HepG2 (cell line): ENCODE data around the gene DHTKD1. TPM values are rescaled to one million over a fixed set of nuclear protein-coding genes. Genes with fewer than 3 reads are reported as not detected.

Experiments used
- ARNT ChIP-seq: fragments of 450-650 bp; IDR thresholded peaks from 2 replicates; pipeline ENCODE4 v1.6.1; 2017
- CREM ChIP-seq, 2 experiments: sonication (generic) in 1 of 2; formaldehyde crosslinking in 1 of 2; IDR thresholded peaks; 2 replicates each; pipeline versions ENCODE4 v1.4.0 to v1.6.1; 2016 to 2020; ENCODE audit warnings: antibody characterized with exemption in 1 of 2, mild to moderate bottlenecking in 1 of 2, missing genetic modification reagents in 1 of 2
- FOSL2 ChIP-seq: sonication (generic); formaldehyde crosslinking; IDR thresholded peaks from 2 replicates; pipeline ENCODE4 v1.4.0; 2020; ENCODE audit warnings: missing genetic modification reagents
- MAZ ChIP-seq, 2 experiments: sonication (generic) in 1 of 2; formaldehyde crosslinking in 1 of 2; IDR thresholded peaks; 2 replicates each; pipeline versions ENCODE4 v1.5.0 to v1.6.1; 2012 to 2020; ENCODE audit warnings: low read depth in 2 of 2, mild to moderate bottlenecking in 2 of 2, borderline replicate concordance in 1 of 2, improper control_type of control experiment in 1 of 2, low read length in 1 of 2, missing genetic modification reagents in 1 of 2, moderate library complexity in 1 of 2
- MNT ChIP-seq: fragments of 450-650 bp; IDR thresholded peaks from 2 replicates; pipeline ENCODE4 v1.6.1; 2016
- PAXIP1 ChIP-seq: sonication (generic); formaldehyde crosslinking; conservative IDR thresholded peaks from 2 replicates; pipeline ENCODE4 v1.4.0; 2020; ENCODE audit warnings: mild to moderate bottlenecking, missing genetic modification reagents, moderate library complexity
- PHF20 ChIP-seq: sonication (generic); formaldehyde crosslinking; IDR thresholded peaks from 2 replicates; pipeline ENCODE4 v1.5.0; 2020; ENCODE audit warnings: mild to moderate bottlenecking, missing genetic modification reagents
- POLR2G ChIP-seq: fragments of 200-400 bp; formaldehyde crosslinking; IDR thresholded peaks from 2 replicates; pipeline ENCODE4 v1.6.1; 2018; ENCODE audit warnings: mild to moderate bottlenecking, low read depth, low read length, moderate library complexity
- PRDM15 ChIP-seq: sonication (generic); formaldehyde crosslinking; IDR thresholded peaks from 2 replicates; pipeline ENCODE4 v1.4.0; 2020; ENCODE audit warnings: missing genetic modification reagents
- RFXANK ChIP-seq: IDR thresholded peaks from 2 replicates; pipeline ENCODE4 v1.6.1; 2016
- RXRB ChIP-seq: IDR thresholded peaks from 2 replicates; pipeline ENCODE4 v1.6.1; 2016; ENCODE audit warnings: borderline replicate concordance, missing genetic modification reagents, missing compliant biosample characterization
- SAP130 ChIP-seq: IDR thresholded peaks from 2 replicates; pipeline ENCODE4 v1.6.1; 2016; ENCODE audit warnings: low read depth
- ZBTB14 ChIP-seq: sonication (generic); formaldehyde crosslinking; IDR thresholded peaks from 2 replicates; pipeline ENCODE4 v1.4.0; 2020; ENCODE audit warnings: missing genetic modification reagents
- ZFP1 ChIP-seq: IDR thresholded peaks from 2 replicates; pipeline ENCODE4 v1.6.1; 2016
- ZNF274 ChIP-seq: sonication (generic); formaldehyde crosslinking; IDR thresholded peaks from 2 replicates; pipeline ENCODE4 v1.5.1; 2020; ENCODE audit warnings: mild to moderate bottlenecking, missing genetic modification reagents
- ZNF343 ChIP-seq: sonication (generic); formaldehyde crosslinking; IDR thresholded peaks from 2 replicates; pipeline ENCODE4 v1.4.0; 2020; ENCODE audit warnings: mild to moderate bottlenecking, missing genetic modification reagents
- ZNF605 ChIP-seq: sonication (generic); formaldehyde crosslinking; IDR thresholded peaks from 2 replicates; pipeline ENCODE4 v1.8.0; 2022; ENCODE audit warnings: mild to moderate bottlenecking, missing genetic modification reagents
- ZNF619 ChIP-seq: sonication (generic); formaldehyde crosslinking; IDR thresholded peaks from 2 replicates; pipeline ENCODE4 v1.4.0; 2020; ENCODE audit warnings: mild to moderate bottlenecking, missing genetic modification reagents
- polyA plus RNA-seq, 8 experiments: library from polyadenylated mRNA; depleted of rRNA in 3 of 8; stranded (reverse) in 7 of 8; unstranded in 1 of 8; fragments of >200 nt; fragmentation: Illumina TruSeq in 4 of 8; extraction: Trizol in 4 of 8; gene quantifications; 2 replicates each; pipeline versions ENCODE4 v1.2.1 to v1.2.3, GENCODE V29; 2011 to 2016; ENCODE audit warnings: low read depth in 4 of 8, missing spikeins in 1 of 8, mixed read lengths in 1 of 8; ENCODE audit not compliant: insufficient read depth in 1 of 8
- total RNA-seq, 5 experiments: library from RNA; depleted of rRNA; stranded (reverse); fragments of >200 nt; fragmentation: Illumina TruSeq; extraction: Trizol; gene quantifications; 2 replicates each; pipeline ENCODE4 v1.2.3, GENCODE V29; 2016; ENCODE audit warnings: low read depth in 1 of 5

DHTKD1 gene
- total and polyA plus RNA-seq, 2 of the 13 experiments (the other 11 are each of a cell fraction or from before 2014, with no cell fraction given), result 9.6 to 14.1 TPM

GRCh38 chr10:12068449-12069269, at the start of gene DHTKD1 (continued):
- TF ChIP-seq FOSL2 (CRISPR knock-in tag), result peak; percentile 32
- TF ChIP-seq MNT, result 0 out of 2 replicates have a peak, but pooled peaks have one; percentile 25
- TF ChIP-seq RXRB (CRISPR knock-in tag), result peak; percentile 56; the same call in 1 of the 2 replicates
- 0 out of 2 replicates have a peak, but pooled peaks have one; percentile 50 for TF ChIP-seq ZFP1 (CRISPR knock-in tag)
- 0 out of 2 replicates have a peak, but pooled peaks have one; percentile 66 for TF ChIP-seq RFXANK (CRISPR knock-in tag)
- TF ChIP-seq SAP130 (CRISPR knock-in tag), result peak; percentile 84
- 0 out of 2 replicates have a peak, but pooled peaks have one; percentile 48 for TF ChIP-seq ZNF343 (CRISPR knock-in tag)
- TF ChIP-seq ZNF605 (CRISPR knock-in tag), result peak; percentile 24; the same call in 1 of the 2 replicates
- peak; percentile 87 for TF ChIP-seq POLR2G
- TF ChIP-seq ARNT, result no peak
- TF ChIP-seq CREM (IDR thresholded peaks at IDR 0.05), result peak; percentile 46
- TF ChIP-seq CREM (CRISPR knock-in tag; IDR thresholded peaks at IDR 0.05), result no peak
- peak; percentile 64 for TF ChIP-seq PAXIP1 (CRISPR knock-in tag)
- TF ChIP-seq PHF20 (CRISPR knock-in tag), result peak; percentile 36; the same call in 1 of the 2 replicates
- peak; percentile 52; the same call in 1 of the 2 replicates for TF ChIP-seq MAZ (IDR thresholded peaks at IDR 0.05; ENCODE audit: borderline replicate concordance, low read depth, low read length)
- 0 out of 2 replicates have a peak, but pooled peaks have one; percentile 59 for TF ChIP-seq MAZ (CRISPR knock-in tag; IDR thresholded peaks at IDR 0.05; ENCODE audit: low read depth)
- 0 out of 2 replicates have a peak, but pooled peaks have one; percentile 37 for TF ChIP-seq ZNF619
- TF ChIP-seq PRDM15, result no peak
- TF ChIP-seq ZBTB14 (CRISPR knock-in tag), result no peak
- peak; percentile 19; the same call in 1 of the 2 replicates for TF ChIP-seq ZNF274 (CRISPR knock-in tag)
